Nephron (organoid): Measurements from ENCODE around the gene SLC7A4.
"Not testable (repeated sequence)": the region's sequence is repeated elsewhere in the genome, so short reads cannot be mapped to it uniquely, and the experiment has no call there.

Experiments used
- H3K27ac Mint-ChIP-seq, 3 experiments: 2 replicates each; pipeline ENCODE4 v1.8.0; 2020; ENCODE audit warnings: mixed read lengths in 3 of 3, mild to moderate bottlenecking in 2 of 3, moderate library complexity in 1 of 3
- H3K27me3 Mint-ChIP-seq: 2 replicates; pipeline ENCODE4 v1.8.0; 2021; ENCODE audit warnings: low read depth, mild to moderate bottlenecking, moderate library complexity, mixed read lengths
- H3K36me3 Mint-ChIP-seq: 2 replicates; pipeline ENCODE4 v1.8.0; 2020; ENCODE audit warnings: low read depth, mixed read lengths
- H3K4me1 Mint-ChIP-seq: 2 replicates; pipeline ENCODE4 v1.8.0; 2020; ENCODE audit warnings: mixed read lengths
- H3K4me3 Mint-ChIP-seq, 3 experiments: 2 replicates each; pipeline ENCODE4 v1.8.0; 2020; ENCODE audit warnings: mild to moderate bottlenecking in 3 of 3, mixed read lengths in 3 of 3, moderate library complexity in 2 of 3
- H3K9me3 Mint-ChIP-seq: 2 replicates; pipeline ENCODE4 v1.8.0; 2020; ENCODE audit warnings: mixed read lengths
- TF ChIP-seq, protein P1 (sequence below), 3 experiments: fragments of 200-600 bp; sonication (generic); IDR thresholded peaks; one replicate each; pipeline ENCODE4 v1.5.0; 2021; ENCODE audit warnings: antibody characterized with exemption in 3 of 3; ENCODE audit not compliant: unreplicated experiment in 3 of 3

SLC7A4 gene

DNA sequence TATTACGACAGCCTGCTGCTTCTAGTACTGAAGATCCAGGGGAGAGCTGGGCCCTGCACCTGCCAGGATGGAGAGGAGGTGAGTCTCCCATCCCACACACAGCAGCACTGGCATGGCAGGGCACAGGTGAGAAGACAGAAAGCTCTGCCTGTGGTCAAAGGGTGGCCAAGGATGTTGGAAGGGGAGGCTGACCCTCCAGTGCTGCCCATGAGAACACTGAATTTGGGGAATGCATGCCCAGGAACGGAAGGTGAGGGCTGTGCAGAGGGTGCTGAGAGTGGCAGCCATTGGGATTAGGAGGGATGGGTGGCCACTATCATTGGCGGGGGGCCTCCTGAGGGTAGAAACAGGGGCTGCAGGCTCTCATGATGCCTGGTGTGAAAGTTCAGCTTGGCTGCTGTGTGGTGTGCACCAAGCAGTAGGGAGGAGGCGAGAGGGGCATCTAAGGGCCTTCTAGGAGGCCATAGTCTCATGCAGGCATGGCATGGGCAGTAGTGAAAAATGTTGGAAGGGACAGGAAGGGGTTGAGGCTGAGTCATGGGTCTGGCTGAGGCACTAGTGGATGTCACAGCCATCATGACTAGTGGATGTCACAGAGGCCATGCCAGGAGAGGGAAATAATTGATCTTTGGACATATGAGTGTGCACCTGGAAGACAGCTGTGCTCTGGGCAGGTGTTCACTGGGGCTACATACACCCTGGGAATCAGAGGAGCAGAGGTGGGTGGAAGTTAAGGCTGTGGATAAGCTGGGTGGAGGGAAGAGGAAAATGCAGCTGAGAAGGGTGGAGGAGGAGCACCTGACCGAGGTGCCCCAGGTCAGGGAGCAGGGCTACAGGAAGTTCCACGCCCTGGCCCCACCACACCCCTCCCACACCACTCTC, 10.9 kb upstream of the SLC7A4 start:
- TF ChIP-seq, protein P1, sequence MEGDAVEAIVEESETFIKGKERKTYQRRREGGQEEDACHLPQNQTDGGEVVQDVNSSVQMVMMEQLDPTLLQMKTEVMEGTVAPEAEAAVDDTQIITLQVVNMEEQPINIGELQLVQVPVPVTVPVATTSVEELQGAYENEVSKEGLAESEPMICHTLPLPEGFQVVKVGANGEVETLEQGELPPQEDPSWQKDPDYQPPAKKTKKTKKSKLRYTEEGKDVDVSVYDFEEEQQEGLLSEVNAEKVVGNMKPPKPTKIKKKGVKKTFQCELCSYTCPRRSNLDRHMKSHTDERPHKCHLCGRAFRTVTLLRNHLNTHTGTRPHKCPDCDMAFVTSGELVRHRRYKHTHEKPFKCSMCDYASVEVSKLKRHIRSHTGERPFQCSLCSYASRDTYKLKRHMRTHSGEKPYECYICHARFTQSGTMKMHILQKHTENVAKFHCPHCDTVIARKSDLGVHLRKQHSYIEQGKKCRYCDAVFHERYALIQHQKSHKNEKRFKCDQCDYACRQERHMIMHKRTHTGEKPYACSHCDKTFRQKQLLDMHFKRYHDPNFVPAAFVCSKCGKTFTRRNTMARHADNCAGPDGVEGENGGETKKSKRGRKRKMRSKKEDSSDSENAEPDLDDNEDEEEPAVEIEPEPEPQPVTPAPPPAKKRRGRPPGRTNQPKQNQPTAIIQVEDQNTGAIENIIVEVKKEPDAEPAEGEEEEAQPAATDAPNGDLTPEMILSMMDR (IDR thresholded peaks at IDR 0.05; ENCODE audit: unreplicated experiment in 3 of 3) = no peak

DNA sequence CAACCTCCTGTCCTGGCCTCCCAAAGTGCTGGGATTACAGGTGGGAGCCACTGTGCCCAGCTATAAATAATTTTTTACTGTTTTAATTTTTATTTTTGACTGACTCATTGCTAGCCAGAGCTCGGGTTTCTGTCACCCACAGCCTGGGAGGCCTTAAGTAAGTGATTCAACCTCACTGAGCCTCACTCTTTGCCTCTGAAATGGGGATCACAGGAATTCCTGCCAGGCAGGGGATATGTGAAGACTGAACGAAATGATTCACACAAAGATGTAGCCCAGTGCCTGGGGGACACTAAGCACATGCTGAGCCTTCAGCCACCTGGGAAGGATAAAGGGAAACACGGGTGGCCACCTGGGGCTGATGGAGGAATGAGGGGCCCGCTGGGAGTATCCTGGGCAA, 9.6 kb upstream of the SLC7A4 start:
- Mint-ChIP-seq H3K9me3 (no peaks in the 10 kb centered on the region), H3K36me3 (peaks cover 3% of the 10 kb centered on the region), H3K4me3 (no peak overlapping the region), H3K4me1 (peaks cover 31% of the 10 kb centered on the region), H3K27me3 (peaks cover 16% of the 10 kb centered on the region), H3K27ac (no peak overlapping the region)
- TF ChIP-seq, protein P1 (IDR thresholded peaks at IDR 0.05; ENCODE audit: unreplicated experiment in 3 of 3) = no peak

More for the DNA sequence above, 10.9 kb upstream of the SLC7A4 start:
- H3K36me3 Mint-ChIP-seq = peaks cover 3% of the 10 kb centered on the region
- no peaks in the 10 kb centered on the region for H3K9me3 Mint-ChIP-seq
- H3K27me3 Mint-ChIP-seq = peaks cover 16% of the 10 kb centered on the region
- H3K4me1 Mint-ChIP-seq = peaks cover 30% of the 10 kb centered on the region
- H3K4me3 Mint-ChIP-seq = peak overlapping the region; percentile 13 to 63 (median 29)
- peak overlapping the region in 1 of 3 experiments; percentile 85 for H3K27ac Mint-ChIP-seq

DNA sequence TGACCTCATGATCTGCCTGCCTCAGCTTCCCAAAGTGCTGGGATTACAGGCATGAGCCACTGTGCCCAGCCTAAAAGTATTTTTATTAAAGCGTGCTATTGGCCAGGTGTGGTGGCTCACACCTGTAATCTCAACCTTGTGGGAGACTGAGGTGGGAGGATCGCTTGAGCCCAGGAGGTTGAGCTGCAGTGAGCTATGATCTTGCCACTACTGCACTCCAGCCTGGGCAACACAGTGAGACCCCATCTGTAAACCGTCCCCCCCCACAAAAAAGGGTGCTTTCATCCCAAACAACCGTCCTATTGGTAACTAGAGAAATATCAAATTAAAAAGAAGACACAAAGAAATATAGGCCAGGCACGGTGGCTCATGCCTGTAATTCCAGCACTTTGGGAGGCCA, 6.8 kb upstream of the SLC7A4 start:
- not testable (repeated sequence) for H3K27ac Mint-ChIP-seq, H3K4me3 Mint-ChIP-seq, H3K9me3 Mint-ChIP-seq, H3K36me3 Mint-ChIP-seq
- peaks cover 16% of the 10 kb centered on the region for H3K27me3 Mint-ChIP-seq
- peaks cover 14% of the 10 kb centered on the region for H3K4me1 Mint-ChIP-seq

DNA sequence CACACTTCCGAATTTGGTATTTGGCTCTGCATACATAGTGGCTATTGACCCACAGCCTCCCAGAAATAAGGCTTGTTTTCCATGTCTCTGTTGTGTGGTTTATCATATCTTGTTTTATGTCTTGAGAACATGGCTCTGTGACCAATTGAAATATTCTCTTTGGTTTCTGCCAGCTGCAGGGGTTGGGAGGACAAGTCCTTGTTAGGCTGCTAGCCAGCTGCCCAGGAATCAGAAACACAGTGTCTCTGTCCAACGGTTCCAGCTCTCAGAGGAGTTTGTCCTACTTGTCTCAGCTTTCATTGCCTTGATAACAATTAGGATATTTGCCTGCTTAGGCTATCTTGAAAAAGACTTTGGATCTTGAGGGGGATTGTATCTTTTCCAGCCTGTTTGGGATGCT, 6.0 kb upstream of the SLC7A4 start:
- H3K27me3 Mint-ChIP-seq = peaks cover 16% of the 10 kb centered on the region
- peak overlapping the region; percentile 53 to 89 (median 71) for H3K27ac Mint-ChIP-seq
- no peak overlapping the region for H3K4me3 Mint-ChIP-seq
- TF ChIP-seq, protein P1 (IDR thresholded peaks at IDR 0.05; ENCODE audit: unreplicated experiment in 3 of 3) = no peak
- H3K4me1 Mint-ChIP-seq = peaks cover 11% of the 10 kb centered on the region
- peaks cover 3% of the 10 kb centered on the region for H3K36me3 Mint-ChIP-seq
- no peaks in the 10 kb centered on the region for H3K9me3 Mint-ChIP-seq

DNA sequence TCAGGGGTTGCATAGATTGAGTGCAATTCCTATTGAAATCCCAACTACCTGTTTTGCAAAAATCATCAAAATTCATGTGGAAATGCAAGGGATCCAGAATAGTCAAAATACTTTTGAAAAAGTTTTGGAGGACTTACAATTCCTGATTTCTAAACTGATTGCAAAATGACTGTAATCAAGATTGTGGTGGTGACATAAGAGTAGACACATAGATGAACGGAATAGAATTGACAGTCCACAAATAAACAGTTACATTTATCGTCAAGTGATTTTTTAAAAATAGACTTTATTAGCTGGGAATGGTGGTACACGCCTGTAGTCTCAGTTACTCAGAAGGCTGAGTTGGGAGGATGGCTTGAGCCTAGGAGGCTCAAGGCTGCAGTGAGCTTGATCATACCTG, 2.6 kb upstream of the SLC7A4 start:
- Mint-ChIP-seq H3K27me3 (peaks cover 25% of the 10 kb centered on the region), H3K4me1 (peaks cover 19% of the 10 kb centered on the region), H3K4me3 (no peak overlapping the region), H3K36me3 (no peaks in the 10 kb centered on the region), H3K9me3 (no peaks in the 10 kb centered on the region), H3K27ac (no peak overlapping the region)
- TF ChIP-seq, protein P1 (IDR thresholded peaks at IDR 0.05; ENCODE audit: unreplicated experiment in 3 of 3) = no peak

DNA sequence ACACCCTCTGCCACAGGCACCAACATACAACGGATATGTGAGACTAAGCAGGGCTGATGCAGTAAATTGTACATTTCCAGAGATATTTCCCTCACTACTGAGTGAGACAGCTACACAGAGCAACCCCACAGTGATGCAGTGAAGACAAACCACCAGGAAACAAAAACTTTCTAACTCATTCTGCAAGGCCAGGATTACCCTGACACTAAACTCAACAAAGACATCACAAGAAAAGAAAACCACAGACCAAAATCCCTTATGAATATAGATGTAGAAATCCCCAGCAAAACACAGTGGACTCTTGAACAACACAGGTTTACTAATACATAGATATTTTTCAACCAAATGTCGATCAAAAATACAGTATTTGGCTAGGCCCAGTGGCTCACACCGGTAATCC, 1.5 kb upstream of the SLC7A4 start:
- no peaks in the 10 kb centered on the region for H3K9me3 Mint-ChIP-seq
- no peaks in the 10 kb centered on the region for H3K36me3 Mint-ChIP-seq
- TF ChIP-seq, protein P1 (IDR thresholded peaks at IDR 0.05; ENCODE audit: unreplicated experiment in 3 of 3) = no peak
- peaks cover 29% of the 10 kb centered on the region for H3K27me3 Mint-ChIP-seq
- H3K4me1 Mint-ChIP-seq = peaks cover 27% of the 10 kb centered on the region
- no peak overlapping the region for H3K4me3 Mint-ChIP-seq
- H3K27ac Mint-ChIP-seq = no peak overlapping the region
